Measurements from ENCODE around the gene PRXL2A. TPM values are rescaled to one million over a fixed set of nuclear protein-coding genes. Genes with fewer than 3 reads are reported as not detected.
A peak's percentile ranks its signal among the peaks of the same experiment; 100 is the strongest.

PRXL2A gene
- total and polyA plus RNA-seq, 2 experiments from 2014 or later, result 31.8 to 51.7 TPM

DNA sequence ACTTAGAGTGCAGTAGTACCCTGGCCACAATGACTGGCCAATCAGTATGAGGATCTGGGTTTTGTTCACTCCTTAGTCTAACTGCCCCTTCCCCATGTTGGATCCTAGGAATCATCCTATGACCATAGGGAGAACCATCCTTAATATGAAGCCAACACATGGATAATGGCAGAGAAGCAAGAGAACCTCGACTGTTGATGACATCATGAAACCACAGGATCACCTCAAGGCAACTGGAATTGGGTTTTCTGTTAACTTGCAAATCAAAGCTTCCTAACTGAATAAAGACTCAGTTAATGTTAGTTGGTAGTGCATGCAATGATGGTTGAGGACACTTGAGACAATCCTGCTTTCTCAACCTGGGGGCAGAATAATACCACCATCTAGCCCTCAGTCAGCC lies 3.3 kb upstream of the PRXL2A start:
- Mint-ChIP-seq H3K9me3 (no peaks in the 10 kb centered on the region; the same call in 2 of the 3 replicates), H3K27ac (no peak overlapping the region), H3K36me3 (ENCODE audit: low read depth) (no peaks in the 10 kb centered on the region), H3K27me3 (ENCODE audit: insufficient read depth, low read depth, poor library complexity) (peaks cover 15% of the 10 kb centered on the region), H3K4me1 (peaks cover 20% of the 10 kb centered on the region), H3K4me3 (no peak overlapping the region)
- Histone ChIP-seq H3K4me3 (no peak overlapping the region), H3K9me2 (ENCODE audit: insufficient read depth) (no peaks in the 10 kb centered on the region), H3K36me3 (ENCODE audit: insufficient read depth) (no peaks in the 10 kb centered on the region), H3K79me2 (replicated peaks; ENCODE audit: insufficient read depth) (peaks cover 4% of the 10 kb centered on the region; the same call in 1 of the 2 replicates), H4K20me1 (replicated peaks; ENCODE audit: insufficient read depth) (0 out of 2 replicates have a peak, but pooled peaks cover 3% of the 10 kb centered on the region), H3K27me3 (ENCODE audit: insufficient read depth) (peaks cover 28% of the 10 kb centered on the region), H3F3A (replicated peaks; ENCODE audit: low read depth) (0 out of 2 replicates have a peak, but pooled peaks cover 5% of the 10 kb centered on the region), H3K4me1 (ENCODE audit: insufficient read depth) (peaks cover 15% of the 10 kb centered on the region; the same call in 1 of the 2 replicates), H3K27ac (ENCODE audit: low read depth) (no peak overlapping the region), H3K4me2 (no peak overlapping the region), H2AFZ (0 out of 2 replicates have a peak overlapping the region, but pooled peaks have one; percentile 23)
- DNase-seq (ENCODE audit: low spot score) (no peak), ATAC-seq (no peak)
- TF ChIP-seq CREB1 (CRISPR knock-in tag; IDR thresholded peaks at IDR 0.05; ENCODE audit: low read depth) (no peak), POLR2AphosphoS5 (IDR thresholded peaks at IDR 0.05; ENCODE audit: low read depth) (no peak), ZNF114 (CRISPR knock-in tag; IDR thresholded peaks at IDR 0.05) (no peak), NANOG (IDR thresholded peaks at IDR 0.05; ENCODE audit: borderline replicate concordance) (no peak), STAT1 (IDR thresholded peaks at IDR 0.05; ENCODE audit: unreplicated experiment) (no peak), JUNB (IDR thresholded peaks at IDR 0.05; ENCODE audit: unreplicated experiment) (no peak)
- TF ChIP-seq, protein P1, sequence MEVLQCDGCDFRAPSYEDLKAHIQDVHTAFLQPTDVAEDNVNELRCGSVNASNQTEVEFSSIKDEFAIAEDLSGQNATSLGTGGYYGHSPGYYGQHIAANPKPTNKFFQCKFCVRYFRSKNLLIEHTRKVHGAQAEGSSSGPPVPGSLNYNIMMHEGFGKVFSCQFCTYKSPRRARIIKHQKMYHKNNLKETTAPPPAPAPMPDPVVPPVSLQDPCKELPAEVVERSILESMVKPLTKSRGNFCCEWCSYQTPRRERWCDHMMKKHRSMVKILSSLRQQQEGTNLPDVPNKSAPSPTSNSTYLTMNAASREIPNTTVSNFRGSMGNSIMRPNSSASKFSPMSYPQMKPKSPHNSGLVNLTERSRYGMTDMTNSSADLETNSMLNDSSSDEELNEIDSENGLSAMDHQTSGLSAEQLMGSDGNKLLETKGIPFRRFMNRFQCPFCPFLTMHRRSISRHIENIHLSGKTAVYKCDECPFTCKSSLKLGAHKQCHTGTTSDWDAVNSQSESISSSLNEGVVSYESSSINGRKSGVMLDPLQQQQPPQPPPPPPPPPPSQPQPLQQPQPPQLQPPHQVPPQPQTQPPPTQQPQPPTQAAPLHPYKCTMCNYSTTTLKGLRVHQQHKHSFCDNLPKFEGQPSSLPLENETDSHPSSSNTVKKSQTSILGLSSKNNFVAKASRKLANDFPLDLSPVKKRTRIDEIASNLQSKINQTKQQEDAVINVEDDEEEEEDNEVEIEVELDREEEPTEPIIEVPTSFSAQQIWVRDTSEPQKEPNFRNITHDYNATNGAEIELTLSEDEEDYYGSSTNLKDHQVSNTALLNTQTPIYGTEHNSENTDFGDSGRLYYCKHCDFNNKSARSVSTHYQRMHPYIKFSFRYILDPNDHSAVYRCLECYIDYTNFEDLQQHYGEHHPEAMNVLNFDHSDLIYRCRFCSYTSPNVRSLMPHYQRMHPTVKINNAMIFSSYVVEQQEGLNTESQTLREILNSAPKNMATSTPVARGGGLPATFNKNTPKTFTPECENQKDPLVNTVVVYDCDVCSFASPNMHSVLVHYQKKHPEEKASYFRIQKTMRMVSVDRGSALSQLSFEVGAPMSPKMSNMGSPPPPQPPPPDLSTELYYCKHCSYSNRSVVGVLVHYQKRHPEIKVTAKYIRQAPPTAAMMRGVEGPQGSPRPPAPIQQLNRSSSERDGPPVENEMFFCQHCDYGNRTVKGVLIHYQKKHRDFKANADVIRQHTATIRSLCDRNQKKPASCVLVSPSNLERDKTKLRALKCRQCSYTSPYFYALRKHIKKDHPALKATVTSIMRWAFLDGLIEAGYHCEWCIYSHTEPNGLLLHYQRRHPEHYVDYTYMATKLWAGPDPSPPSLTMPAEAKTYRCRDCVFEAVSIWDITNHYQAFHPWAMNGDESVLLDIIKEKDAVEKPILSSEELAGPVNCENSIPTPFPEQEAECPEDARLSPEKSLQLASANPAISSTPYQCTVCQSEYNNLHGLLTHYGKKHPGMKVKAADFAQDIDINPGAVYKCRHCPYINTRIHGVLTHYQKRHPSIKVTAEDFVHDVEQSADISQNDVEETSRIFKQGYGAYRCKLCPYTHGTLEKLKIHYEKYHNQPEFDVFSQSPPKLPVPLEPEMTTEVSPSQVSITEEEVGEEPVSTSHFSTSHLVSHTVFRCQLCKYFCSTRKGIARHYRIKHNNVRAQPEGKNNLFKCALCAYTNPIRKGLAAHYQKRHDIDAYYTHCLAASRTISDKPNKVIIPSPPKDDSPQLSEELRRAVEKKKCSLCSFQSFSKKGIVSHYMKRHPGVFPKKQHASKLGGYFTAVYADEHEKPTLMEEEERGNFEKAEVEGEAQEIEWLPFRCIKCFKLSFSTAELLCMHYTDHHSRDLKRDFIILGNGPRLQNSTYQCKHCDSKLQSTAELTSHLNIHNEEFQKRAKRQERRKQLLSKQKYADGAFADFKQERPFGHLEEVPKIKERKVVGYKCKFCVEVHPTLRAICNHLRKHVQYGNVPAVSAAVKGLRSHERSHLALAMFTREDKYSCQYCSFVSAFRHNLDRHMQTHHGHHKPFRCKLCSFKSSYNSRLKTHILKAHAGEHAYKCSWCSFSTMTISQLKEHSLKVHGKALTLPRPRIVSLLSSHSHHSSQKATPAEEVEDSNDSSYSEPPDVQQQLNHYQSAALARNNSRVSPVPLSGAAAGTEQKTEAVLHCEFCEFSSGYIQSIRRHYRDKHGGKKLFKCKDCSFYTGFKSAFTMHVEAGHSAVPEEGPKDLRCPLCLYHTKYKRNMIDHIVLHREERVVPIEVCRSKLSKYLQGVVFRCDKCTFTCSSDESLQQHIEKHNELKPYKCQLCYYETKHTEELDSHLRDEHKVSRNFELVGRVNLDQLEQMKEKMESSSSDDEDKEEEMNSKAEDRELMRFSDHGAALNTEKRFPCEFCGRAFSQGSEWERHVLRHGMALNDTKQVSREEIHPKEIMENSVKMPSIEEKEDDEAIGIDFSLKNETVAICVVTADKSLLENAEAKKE (CRISPR knock-in tag; IDR thresholded peaks at IDR 0.05), result no peak

Measured in GM23338 (cell line).